Caco-2 (cell line): ENCODE results near the gene IL1RAPL1. TPM values are rescaled to one million over a fixed set of nuclear protein-coding genes. Genes with fewer than 3 reads are reported as not detected.

Experiments used
- BruUV-seq: library from RNA; stranded (reverse); fragments of 400-500 nt; replicated peaks from 2 replicates; lab custom pipeline; 2021; lab: Mats Ljungman, UMichigan
- CTCF ChIA-PET: fragments of 300-600 bp; sonication (Branson Sonifier 250); formaldehyde crosslinking; loops from one replicate; lab custom pipeline; 2022; ENCODE audit warnings: antibody characterized with exemption; lab: Charles Lee
- POLR2A ChIA-PET: fragments of 300-600 bp; sonication (Branson Sonifier 250); formaldehyde crosslinking; loops from one replicate; lab custom pipeline; 2022; ENCODE audit warnings: antibody characterized with exemption; lab: Charles Lee
- DNase-seq, 2 experiments: peaks; one replicate each; pipeline versions ENCODE4 v3.0.0 to v3.0.0-alpha.2; 2020 to 2022
- H3K27me3 ChIP-seq: replicated peaks from 2 replicates; pipeline ENCODE4 v1.6.0; 2011; ENCODE audit warnings: low read length; ENCODE audit not compliant: control insufficient read depth, insufficient read depth
- H3K36me3 ChIP-seq: 2 replicates; pipeline ENCODE4 v1.5.1; 2011; ENCODE audit warnings: low read length; ENCODE audit not compliant: control insufficient read depth, insufficient read depth
- H3K4me1 ChIP-seq: fragments of 250-450 bp; sonication (Bioruptor Pico); 2 replicates; pipeline ENCODE4 v1.5.1; 2020; ENCODE audit warnings: mild to moderate bottlenecking
- H3K4me3 ChIP-seq: 2 replicates; pipeline ENCODE4 v1.5.1; 2011; ENCODE audit warnings: low read depth, mild to moderate bottlenecking, control low read depth, low read length
- H3K9me3 ChIP-seq: fragments of 250-450 bp; sonication (Bioruptor Pico); 2 replicates; pipeline ENCODE4 v1.5.1; 2020; ENCODE audit warnings: mild to moderate bottlenecking, moderate library complexity
- H3K27ac Mint-ChIP-seq: one replicate; pipeline ENCODE4 v1.8.0; 2022; ENCODE audit warnings: mixed read lengths; ENCODE audit not compliant: unreplicated experiment
- H3K27me3 Mint-ChIP-seq: one replicate; pipeline ENCODE4 v1.8.0; 2022; ENCODE audit warnings: mixed read lengths; ENCODE audit not compliant: insufficient read depth, unreplicated experiment
- H3K36me3 Mint-ChIP-seq: one replicate; pipeline ENCODE4 v1.8.0; 2022; ENCODE audit warnings: mild to moderate bottlenecking, mixed read lengths; ENCODE audit not compliant: insufficient read depth, unreplicated experiment
- H3K4me1 Mint-ChIP-seq: one replicate; pipeline ENCODE4 v1.8.0; 2022; ENCODE audit warnings: low read depth, mixed read lengths; ENCODE audit not compliant: unreplicated experiment
- H3K4me3 Mint-ChIP-seq: one replicate; pipeline ENCODE4 v1.8.0; 2022; ENCODE audit warnings: mild to moderate bottlenecking, moderate library complexity, mixed read lengths; ENCODE audit not compliant: unreplicated experiment
- H3K9me3 Mint-ChIP-seq: one replicate; pipeline ENCODE4 v1.8.0; 2022; ENCODE audit warnings: mixed read lengths; ENCODE audit not compliant: unreplicated experiment
- intact Hi-C: fragments of 100-400 bp; cut with micrococcal nuclease; formaldehyde crosslinking; loops from one replicate; pipeline ENCODE4 v1.10.0; 2022; ENCODE audit not compliant: unreplicated experiment
- total RNA-seq: library from RNA; stranded (reverse); gene quantifications from 2 replicates; pipeline ENCODE4 v1.2.3, GENCODE V29; 2022
- TF ChIP-seq, protein P1 (sequence below), 2 experiments: fragments of 200-600 bp in 1 of 2; IDR thresholded peaks; 1 replicate in 1 of 2; 2 replicates in 1 of 2; pipeline versions ENCODE4 v1.5.1 to v1.8.0; 2011 to 2022; ENCODE audit warnings: antibody characterized with exemption in 1 of 2, control low read depth in 1 of 2, inconsistent platforms in 1 of 2, low read depth in 1 of 2, low read length in 1 of 2, mild to moderate bottlenecking in 1 of 2, moderate library complexity in 1 of 2; ENCODE audit not compliant: insufficient read depth in 1 of 2, severe bottlenecking in 1 of 2, unreplicated experiment in 1 of 2

IL1RAPL1 gene
- total RNA-seq, 1 experiment from 2014 or later = not detected

DNA sequence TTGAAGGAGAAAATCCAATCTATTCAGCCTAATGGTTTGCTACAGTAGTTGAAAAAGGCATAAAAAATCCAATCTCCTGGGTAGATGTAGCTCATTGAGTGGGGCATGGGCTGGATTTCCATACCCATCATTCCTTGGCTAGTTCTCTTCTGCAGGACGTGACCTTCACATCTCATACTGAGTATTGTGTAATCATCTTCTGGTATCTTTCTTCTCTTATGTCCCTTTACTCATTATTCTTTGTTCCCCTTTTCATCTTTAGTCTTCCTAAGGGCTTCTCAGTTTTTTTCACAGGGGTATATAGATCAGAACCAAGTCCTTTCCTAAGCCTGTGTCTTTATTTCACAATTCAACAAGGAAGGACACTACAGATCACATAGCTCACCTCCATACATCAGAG is 900.5 kb downstream of the IL1RAPL1 start:
- DNase-seq = no peak
- Histone ChIP-seq H3K4me3 (no peak overlapping the region), H3K9me3 (no peaks in the 10 kb centered on the region), H3K36me3 (no peaks in the 10 kb centered on the region), H3K4me1 (0 out of 2 replicates have a peak, but pooled peaks cover 4% of the 10 kb centered on the region), H3K27me3 (no peaks in the 10 kb centered on the region)
- no peaks in the 10 kb centered on the region for H3K36me3 Mint-ChIP-seq
- no peak overlapping the region for H3K4me3 Mint-ChIP-seq
- intact Hi-C loops = loop anchor here (10.0 kb wide), 1 partner anchor 127 kb away; no protein-coding TSS in a partner anchor
- H3K27ac Mint-ChIP-seq = no peak overlapping the region
- H3K9me3 Mint-ChIP-seq = no peaks in the 10 kb centered on the region
- BruUV-seq = no TSS peak
- ChIA-PET CTCF (no interaction called here), POLR2A (no interaction called here)
- TF ChIP-seq, protein P1, sequence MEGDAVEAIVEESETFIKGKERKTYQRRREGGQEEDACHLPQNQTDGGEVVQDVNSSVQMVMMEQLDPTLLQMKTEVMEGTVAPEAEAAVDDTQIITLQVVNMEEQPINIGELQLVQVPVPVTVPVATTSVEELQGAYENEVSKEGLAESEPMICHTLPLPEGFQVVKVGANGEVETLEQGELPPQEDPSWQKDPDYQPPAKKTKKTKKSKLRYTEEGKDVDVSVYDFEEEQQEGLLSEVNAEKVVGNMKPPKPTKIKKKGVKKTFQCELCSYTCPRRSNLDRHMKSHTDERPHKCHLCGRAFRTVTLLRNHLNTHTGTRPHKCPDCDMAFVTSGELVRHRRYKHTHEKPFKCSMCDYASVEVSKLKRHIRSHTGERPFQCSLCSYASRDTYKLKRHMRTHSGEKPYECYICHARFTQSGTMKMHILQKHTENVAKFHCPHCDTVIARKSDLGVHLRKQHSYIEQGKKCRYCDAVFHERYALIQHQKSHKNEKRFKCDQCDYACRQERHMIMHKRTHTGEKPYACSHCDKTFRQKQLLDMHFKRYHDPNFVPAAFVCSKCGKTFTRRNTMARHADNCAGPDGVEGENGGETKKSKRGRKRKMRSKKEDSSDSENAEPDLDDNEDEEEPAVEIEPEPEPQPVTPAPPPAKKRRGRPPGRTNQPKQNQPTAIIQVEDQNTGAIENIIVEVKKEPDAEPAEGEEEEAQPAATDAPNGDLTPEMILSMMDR (IDR thresholded peaks at IDR 0.05; ENCODE audit: insufficient read depth in 1 of 2, low read depth in 1 of 2, low read length in 1 of 2, severe bottlenecking in 1 of 2, unreplicated experiment in 1 of 2) = no peak
- peaks cover 11% of the 10 kb centered on the region for H3K4me1 Mint-ChIP-seq
- H3K27me3 Mint-ChIP-seq = no peaks in the 10 kb centered on the region

DNA sequence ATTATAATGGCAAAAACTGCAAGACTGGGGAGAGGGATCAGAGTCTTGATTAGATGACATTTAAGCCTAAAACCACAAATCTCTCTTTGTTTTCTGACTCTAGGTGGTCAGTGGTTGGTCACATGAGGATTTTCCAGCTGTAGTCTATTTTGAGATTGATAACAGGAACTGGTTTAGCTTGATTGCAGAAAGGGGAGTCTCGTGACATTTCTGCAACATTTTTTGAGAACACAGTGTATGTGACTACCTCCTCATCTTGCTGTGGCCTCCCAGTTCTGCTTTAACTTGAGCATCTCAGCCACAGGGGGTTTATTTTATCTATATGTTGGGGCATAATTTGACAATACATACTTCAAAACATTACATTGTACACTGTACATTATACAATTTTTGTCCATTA is 901.7 kb downstream of the IL1RAPL1 start:
- ChIA-PET POLR2A (no interaction called here), CTCF (no interaction called here)
- H3K9me3 Mint-ChIP-seq = no peaks in the 10 kb centered on the region
- peaks cover 11% of the 10 kb centered on the region for H3K4me1 Mint-ChIP-seq
- H3K9me3 ChIP-seq = no peaks in the 10 kb centered on the region
- peak in 1 of 2 experiments; percentile 0 for DNase-seq
- no peaks in the 10 kb centered on the region for H3K27me3 Mint-ChIP-seq
- H3K4me3 ChIP-seq = no peak overlapping the region
- peak overlapping the region; percentile 13 for H3K4me3 Mint-ChIP-seq
- intact Hi-C loops = loop anchor here (10.0 kb wide), 1 partner anchor 126 kb away; no protein-coding TSS in a partner anchor
- H3K36me3 Mint-ChIP-seq = no peaks in the 10 kb centered on the region
- BruUV-seq = no TSS peak
- H3K27me3 ChIP-seq = no peaks in the 10 kb centered on the region
- TF ChIP-seq, protein P1 (IDR thresholded peaks at IDR 0.05; ENCODE audit: insufficient read depth in 1 of 2, low read depth in 1 of 2, low read length in 1 of 2, severe bottlenecking in 1 of 2, unreplicated experiment in 1 of 2) = no peak
- peak overlapping the region; percentile 73 for H3K27ac Mint-ChIP-seq
- H3K4me1 ChIP-seq = 0 out of 2 replicates have a peak, but pooled peaks cover 4% of the 10 kb centered on the region
- no peaks in the 10 kb centered on the region for H3K36me3 ChIP-seq

DNA sequence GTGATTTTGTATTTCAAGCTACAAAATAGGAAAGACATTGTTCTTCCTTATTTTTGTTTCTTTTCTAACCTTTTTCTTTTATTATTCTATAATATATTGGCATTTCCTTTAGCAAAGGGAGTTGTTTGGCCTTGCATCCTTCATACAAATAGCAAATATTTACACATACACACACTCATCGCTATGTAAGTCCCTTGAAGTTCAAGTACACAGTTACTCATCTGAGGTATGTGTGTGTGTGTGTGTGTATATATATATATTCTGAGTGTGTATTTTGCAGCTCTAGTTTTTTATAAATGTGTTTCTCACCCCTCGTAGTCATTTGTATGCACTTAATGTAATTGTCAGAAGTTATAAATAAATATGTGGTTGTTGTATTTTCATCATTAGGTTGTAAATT is 903.4 kb downstream of the IL1RAPL1 start:
- POLR2A ChIA-PET = no interaction called here
- Mint-ChIP-seq H3K4me3 (no peak overlapping the region), H3K36me3 (no peaks in the 10 kb centered on the region), H3K9me3 (no peaks in the 10 kb centered on the region), H3K27ac (no peak overlapping the region), H3K4me1 (peaks cover 11% of the 10 kb centered on the region), H3K27me3 (no peaks in the 10 kb centered on the region)
- no TSS peak for BruUV-seq
- 0 out of 2 replicates have a peak, but pooled peaks cover 4% of the 10 kb centered on the region for H3K4me1 ChIP-seq
- CTCF ChIA-PET = no interaction called here
- H3K9me3 ChIP-seq = no peaks in the 10 kb centered on the region
- intact Hi-C loops = no loop called here
- DNase-seq = no peak
- H3K36me3 ChIP-seq = no peaks in the 10 kb centered on the region
- no peak overlapping the region for H3K4me3 ChIP-seq
- TF ChIP-seq, protein P1 (IDR thresholded peaks at IDR 0.05; ENCODE audit: insufficient read depth in 1 of 2, low read depth in 1 of 2, low read length in 1 of 2, severe bottlenecking in 1 of 2, unreplicated experiment in 1 of 2) = no peak
- H3K27me3 ChIP-seq = no peaks in the 10 kb centered on the region
